Kidney glomerular epithelial cell (primary cell): ENCODE data around the gene CPT1C.
"Not testable (repeated sequence)": the region's sequence is repeated elsewhere in the genome, so short reads cannot be mapped to it uniquely, and the experiment has no call there.

Source experiments
- DNase-seq: peaks from one replicate; lab custom pipeline; 2025; lab: John Stamatoyannopoulos, UW

The CPT1C gene

GRCh38 chr19:49705919-49706318 is 15.0 kb downstream of the CPT1C start:
- no peak for DNase-seq

- DNase-seq: peak; percentile 1
Measured at GRCh38 chr19:49710372-49710951, 19.5 kb downstream of the CPT1C start.

GRCh38 chr19:49712397-49712859 is 21.5 kb downstream of the CPT1C start:
- DNase-seq: no peak

GRCh38 chr19:49713236-49713845 is 22.4 kb downstream of the CPT1C start:
- DNase-seq: no peak

GRCh38 chr19:49716154-49716553 is 25.2 kb downstream of the CPT1C start:
- DNase-seq: no peak

- no peak for DNase-seq
Measured at GRCh38 chr19:49718511-49718910, 27.6 kb downstream of the CPT1C start.

GRCh38 chr19:49718991-49719390 is 28.1 kb downstream of the CPT1C start:
- DNase-seq: no peak

GRCh38 chr19:49719420-49719819 is 28.5 kb downstream of the CPT1C start:
- not testable (repeated sequence) for DNase-seq

GRCh38 chr19:49727217-49728030 is 36.5 kb downstream of the CPT1C start:
- DNase-seq: no peak

- DNase-seq: no peak
Measured at GRCh38 chr19:49730166-49730565, 39.2 kb downstream of the CPT1C start.

- no peak for DNase-seq
Measured at GRCh38 chr19:49738268-49738667, 47.4 kb downstream of the CPT1C start.

- no peak for DNase-seq
Measured at GRCh38 chr19:49739098-49739497, 48.2 kb downstream of the CPT1C start.

- DNase-seq: no peak
Measured at GRCh38 chr19:49739933-49740332, 49.0 kb downstream of the CPT1C start.

GRCh38 chr19:49741210-49741844 is 50.4 kb downstream of the CPT1C start:
- DNase-seq: no peak

GRCh38 chr19:49744946-49745381 is 54.0 kb downstream of the CPT1C start:
- no peak for DNase-seq

GRCh38 chr19:49746206-49746958 is 55.5 kb downstream of the CPT1C start:
- DNase-seq: no peak

- DNase-seq: no peak
Measured at GRCh38 chr19:49749055-49749716, 58.3 kb downstream of the CPT1C start.

- DNase-seq: no peak
Measured at GRCh38 chr19:49749771-49750170, 58.9 kb downstream of the CPT1C start.

- DNase-seq: no peak
Measured at GRCh38 chr19:49752701-49753100, 61.8 kb downstream of the CPT1C start.

GRCh38 chr19:49755956-49756355 is 65.0 kb downstream of the CPT1C start:
- no peak for DNase-seq

GRCh38 chr19:49758292-49758691 is 67.4 kb downstream of the CPT1C start:
- peak; percentile 29 for DNase-seq
